IPS-20b (cell line): ENCODE results near the gene TEX29.

Experiments
- H3K27ac ChIP-seq: one replicate; pipeline ENCODE4 v1.5.1; 2013; ENCODE audit warnings: low read length
- H3K27me3 ChIP-seq: 2 replicates; pipeline ENCODE4 v1.6.1; 2013; ENCODE audit warnings: mild to moderate bottlenecking, low read length, inconsistent platforms; ENCODE audit not compliant: insufficient read depth
- H3K36me3 ChIP-seq: 2 replicates; pipeline ENCODE4 v1.6.1; 2013; ENCODE audit warnings: low read depth, mild to moderate bottlenecking, inconsistent platforms, low read length, moderate library complexity; ENCODE audit not compliant: insufficient read depth
- H3K4me1 ChIP-seq: 2 replicates; pipeline ENCODE4 v1.6.1; 2013; ENCODE audit warnings: mild to moderate bottlenecking, control low read depth, inconsistent platforms, low read length, moderate library complexity; ENCODE audit not compliant: insufficient read depth
- H3K4me3 ChIP-seq: 2 replicates; pipeline ENCODE4 v1.5.1; 2013; ENCODE audit warnings: mild to moderate bottlenecking, low read length, inconsistent platforms
- H3K9ac ChIP-seq: 2 replicates; pipeline ENCODE4 v1.6.1; 2013; ENCODE audit warnings: low read depth, mild to moderate bottlenecking, inconsistent platforms, low read length, moderate library complexity
- H3K9me3 ChIP-seq: 2 replicates; pipeline ENCODE4 v1.6.1; 2013; ENCODE audit warnings: mild to moderate bottlenecking, low read depth, low read length, inconsistent platforms; ENCODE audit not compliant: insufficient read depth

TEX29 gene

GRCh38 chr13:111325146-111325890 lies 4.9 kb downstream of the TEX29 start:
- Histone ChIP-seq H3K9ac (no peak overlapping the region), H3K27ac (no peak overlapping the region), H3K27me3 (no peaks in the 10 kb centered on the region; the same call in 1 of the 2 replicates), H3K4me3 (no peak overlapping the region), H3K9me3 (no peaks in the 10 kb centered on the region), H3K36me3 (no peaks in the 10 kb centered on the region), H3K4me1 (no peaks in the 10 kb centered on the region)

GRCh38 chr13:111325941-111326620 lies 5.6 kb downstream of the TEX29 start:
- Histone ChIP-seq H3K27me3 (no peaks in the 10 kb centered on the region; the same call in 1 of the 2 replicates), H3K27ac (no peak overlapping the region), H3K4me1 (no peaks in the 10 kb centered on the region), H3K4me3 (no peak overlapping the region), H3K9me3 (no peaks in the 10 kb centered on the region), H3K9ac (no peak overlapping the region), H3K36me3 (no peaks in the 10 kb centered on the region)

GRCh38 chr13:111326621-111326965 lies 6.2 kb downstream of the TEX29 start:
- no peak overlapping the region for H3K27ac ChIP-seq
- H3K27me3 ChIP-seq: no peaks in the 10 kb centered on the region; the same call in 1 of the 2 replicates
- H3K4me1 ChIP-seq: no peaks in the 10 kb centered on the region
- H3K36me3 ChIP-seq: no peaks in the 10 kb centered on the region
- H3K9ac ChIP-seq: no peak overlapping the region
- H3K9me3 ChIP-seq: no peaks in the 10 kb centered on the region
- no peak overlapping the region for H3K4me3 ChIP-seq

GRCh38 chr13:111326981-111327642 lies 6.7 kb downstream of the TEX29 start:
- no peak overlapping the region for H3K9ac ChIP-seq
- H3K4me1 ChIP-seq: no peaks in the 10 kb centered on the region
- no peaks in the 10 kb centered on the region for H3K9me3 ChIP-seq
- no peak overlapping the region for H3K27ac ChIP-seq
- no peaks in the 10 kb centered on the region for H3K36me3 ChIP-seq
- no peaks in the 10 kb centered on the region; the same call in 1 of the 2 replicates for H3K27me3 ChIP-seq
- H3K4me3 ChIP-seq: no peak overlapping the region

- Histone ChIP-seq H3K4me3 (no peak overlapping the region), H3K4me1 (no peaks in the 10 kb centered on the region), H3K9ac (no peak overlapping the region), H3K9me3 (no peaks in the 10 kb centered on the region), H3K27ac (no peak overlapping the region), H3K27me3 (no peaks in the 10 kb centered on the region; the same call in 1 of the 2 replicates), H3K36me3 (no peaks in the 10 kb centered on the region)
Measured at GRCh38 chr13:111327730-111328573, 7.5 kb downstream of the TEX29 start.

- Histone ChIP-seq H3K27ac (no peak overlapping the region), H3K9me3 (no peaks in the 10 kb centered on the region), H3K9ac (no peak overlapping the region), H3K36me3 (no peaks in the 10 kb centered on the region), H3K27me3 (no peaks in the 10 kb centered on the region; the same call in 1 of the 2 replicates), H3K4me3 (no peak overlapping the region), H3K4me1 (no peaks in the 10 kb centered on the region)
Measured at GRCh38 chr13:111328574-111329410, 8.3 kb downstream of the TEX29 start.

GRCh38 chr13:111329641-111330040 lies 9.2 kb downstream of the TEX29 start:
- H3K27ac ChIP-seq: no peak overlapping the region
- no peaks in the 10 kb centered on the region for H3K9me3 ChIP-seq
- no peaks in the 10 kb centered on the region; the same call in 1 of the 2 replicates for H3K27me3 ChIP-seq
- H3K36me3 ChIP-seq: no peaks in the 10 kb centered on the region
- H3K4me1 ChIP-seq: no peaks in the 10 kb centered on the region
- no peak overlapping the region for H3K9ac ChIP-seq
- H3K4me3 ChIP-seq: no peak overlapping the region

GRCh38 chr13:111330066-111330610 lies 9.7 kb downstream of the TEX29 start:
- Histone ChIP-seq H3K9me3 (no peaks in the 10 kb centered on the region), H3K27ac (no peak overlapping the region), H3K36me3 (no peaks in the 10 kb centered on the region), H3K4me1 (no peaks in the 10 kb centered on the region), H3K4me3 (no peak overlapping the region), H3K9ac (no peak overlapping the region), H3K27me3 (no peaks in the 10 kb centered on the region; the same call in 1 of the 2 replicates)

- Histone ChIP-seq H3K9ac (no peak overlapping the region), H3K27ac (no peak overlapping the region), H3K36me3 (no peaks in the 10 kb centered on the region), H3K4me3 (no peak overlapping the region), H3K9me3 (no peaks in the 10 kb centered on the region), H3K27me3 (no peaks in the 10 kb centered on the region), H3K4me1 (no peaks in the 10 kb centered on the region)
Measured at GRCh38 chr13:111335298-111335697, 14.9 kb downstream of the TEX29 start.

- Histone ChIP-seq H3K4me3 (no peak overlapping the region), H3K9ac (no peak overlapping the region), H3K4me1 (no peaks in the 10 kb centered on the region), H3K27me3 (no peaks in the 10 kb centered on the region), H3K36me3 (no peaks in the 10 kb centered on the region), H3K27ac (no peak overlapping the region), H3K9me3 (no peaks in the 10 kb centered on the region)
Measured at GRCh38 chr13:111336666-111337065, 16.2 kb downstream of the TEX29 start.
